ENCODE measurements around the gene CDCP1.

GRCh38 chr3:45152307-45152706, 6.1 kb upstream of the CDCP1 start:
- TF ChIP-seq CTCF (conservative IDR thresholded peaks at IDR 0.05 in 1 of 2, IDR thresholded peaks at IDR 0.05 in 1 of 2; ENCODE audit: extremely low read depth in 1 of 2, insufficient read depth in 1 of 2, low read depth in 1 of 2, low read length in 2 of 2) (no peak), EZH2 (IDR thresholded peaks at IDR 0.05; ENCODE audit: borderline replicate concordance, low read length) (no peak)

Data from mammary epithelial cell (primary cell).